ENCODE data around the gene IL17F. TPM values are rescaled to one million over a fixed set of nuclear protein-coding genes. Genes with fewer than 3 reads are reported as not detected.

The IL17F gene
- total RNA-seq: not detected in 2 replicates

GRCh38 chr6:52244400-52244799, at the start of gene IL17F:
Gene IL17F, minus strand, starts transcription at chr6:52244500. Its CDS starts 71 bp downstream, at chr6:52244429.
- no peak for DNase-seq (ENCODE audit: low read depth)

GRCh38 chr6:52293067-52293466, 48.8 kb upstream of the IL17F start:
- H3K4me3 ChIP-seq (ENCODE audit: low read depth, low read length): no peak overlapping the region
- no peak for DNase-seq (ENCODE audit: low read depth)
- no peak for TF ChIP-seq CTCF (conservative IDR thresholded peaks at IDR 0.05; ENCODE audit: low read depth, low read length)

More at GRCh38 chr6:52244400-52244799, at the start of gene IL17F:
- no peak for TF ChIP-seq CTCF (conservative IDR thresholded peaks at IDR 0.05; ENCODE audit: low read depth, low read length)
- no peak within 1 kb of the TSS for H3K4me3 ChIP-seq (ENCODE audit: low read depth, low read length)

- no peak overlapping the region for H3K4me3 ChIP-seq (ENCODE audit: low read depth, low read length)
- TF ChIP-seq CTCF (conservative IDR thresholded peaks at IDR 0.05; ENCODE audit: low read depth, low read length): no peak
- DNase-seq (ENCODE audit: low read depth): no peak
Measured at GRCh38 chr6:52288841-52289240, 44.5 kb upstream of the IL17F start.

- no peak for DNase-seq (ENCODE audit: low read depth)
- no peak for TF ChIP-seq CTCF (conservative IDR thresholded peaks at IDR 0.05; ENCODE audit: low read depth, low read length)
- H3K4me3 ChIP-seq (ENCODE audit: low read depth, low read length): no peak overlapping the region
Measured at GRCh38 chr6:52288216-52288615, 43.9 kb upstream of the IL17F start.

GRCh38 chr6:52286798-52287432, 42.6 kb upstream of the IL17F start:
- no peak for DNase-seq (ENCODE audit: low read depth)
- no peak overlapping the region for H3K4me3 ChIP-seq (ENCODE audit: low read depth, low read length)
- TF ChIP-seq CTCF (conservative IDR thresholded peaks at IDR 0.05; ENCODE audit: low read depth, low read length): peak; percentile 98

GRCh38 chr6:52285177-52286068, 41.1 kb upstream of the IL17F start:
- TF ChIP-seq CTCF (conservative IDR thresholded peaks at IDR 0.05; ENCODE audit: low read depth, low read length): peak; percentile 40
- H3K4me3 ChIP-seq (ENCODE audit: low read depth, low read length): peak overlapping the region; percentile 88
- no peak for DNase-seq (ENCODE audit: low read depth)

Data from epithelial cell of proximal tubule (primary cell).